Smooth muscle cell (in vitro differentiated cells): ENCODE data around the gene CXCL17. TPM values are rescaled to one million over a fixed set of nuclear protein-coding genes. Genes with fewer than 3 reads are reported as not detected.

Experiments
- DNase-seq: peaks from one replicate; lab custom pipeline; 2025; ENCODE audit not compliant: unreplicated experiment; lab: John Stamatoyannopoulos, UW
- H2AFZ ChIP-seq: fragments of 200-600 bp; sonication (generic); 2 replicates; pipeline ENCODE4 v1.6.0; 2016; ENCODE audit warnings: antibody characterized with exemption, low read depth, mild to moderate bottlenecking
- H3F3A ChIP-seq: fragments of 200-600 bp; sonication (generic); 2 replicates; pipeline ENCODE4 v1.6.0; 2017; ENCODE audit warnings: antibody characterized with exemption, low read depth
- H3K27ac ChIP-seq: fragments of 200-600 bp; sonication (generic); 2 replicates; pipeline ENCODE4 v1.5.1; 2016; ENCODE audit warnings: low read depth, mild to moderate bottlenecking
- H3K27me3 ChIP-seq: fragments of 200-600 bp; sonication (generic); 2 replicates; pipeline ENCODE4 v1.6.1; 2016; ENCODE audit warnings: low read depth, mild to moderate bottlenecking
- H3K36me3 ChIP-seq: fragments of 200-600 bp; sonication (generic); 2 replicates; pipeline ENCODE4 v1.5.1; 2016; ENCODE audit warnings: low read depth
- H3K4me1 ChIP-seq: fragments of 200-600 bp; sonication (generic); 2 replicates; pipeline ENCODE4 v1.5.1; 2016; ENCODE audit warnings: low read depth
- H3K4me2 ChIP-seq: fragments of 200-600 bp; sonication (generic); 2 replicates; pipeline ENCODE4 v1.6.0; 2016; ENCODE audit warnings: mild to moderate bottlenecking
- H3K4me3 ChIP-seq: fragments of 200-600 bp; sonication (generic); 2 replicates; pipeline ENCODE4 v1.5.1; 2016; ENCODE audit warnings: mild to moderate bottlenecking
- H3K79me2 ChIP-seq: fragments of 200-600 bp; sonication (generic); 2 replicates; pipeline ENCODE4 v1.6.0; 2016; ENCODE audit warnings: low read depth, mild to moderate bottlenecking
- H3K9ac ChIP-seq: fragments of 200-600 bp; sonication (generic); 2 replicates; pipeline ENCODE4 v1.6.0; 2016; ENCODE audit warnings: low read depth
- H3K9me3 ChIP-seq: fragments of 200-600 bp; sonication (generic); replicated peaks from 2 replicates; pipeline ENCODE4 v1.5.1; 2016; ENCODE audit warnings: low read depth
- H4K20me1 ChIP-seq: fragments of 200-600 bp; sonication (generic); 2 replicates; pipeline ENCODE4 v1.6.0; 2016; ENCODE audit warnings: low read depth
- CTCF ChIP-seq: fragments of 200-600 bp; sonication (generic); IDR thresholded peaks from 2 replicates; pipeline ENCODE4 v1.5.1; 2017; ENCODE audit warnings: borderline replicate concordance, mild to moderate bottlenecking, antibody characterized with exemption; ENCODE audit not compliant: insufficient read depth, poor library complexity, severe bottlenecking
- WGBS: methylation state at CpG from one replicate; pipeline ENCODE4 v1.1.7; 2016; ENCODE audit warnings: low lambda C conversion rate; 5-methylcytosine and 5-hydroxymethylcytosine counted together
- polyA plus RNA-seq: library from polyadenylated mRNA; unstranded; fragments of >200 nt; fragmentation: Nextera tagmentation; extraction: Ambion mirVana; gene quantifications from 2 replicates; pipeline ENCODE4 v1.2.1, GENCODE V29; 2016
- total RNA-seq: library from RNA; depleted of rRNA; stranded (reverse); fragments of >200 nt; gene quantifications from 2 replicates; pipeline ENCODE4 v1.2.3, GENCODE V29; 2014

CXCL17 gene
- total and polyA plus RNA-seq, 2 experiments from 2014 or later: not detected

- Histone ChIP-seq H3K4me3 (peak overlapping the region; percentile 54), H2AFZ (peak overlapping the region; percentile 71), H3K9ac (peak overlapping the region; percentile 63), H3K9me3 (no peaks in the 10 kb centered on the region), H3F3A (no peaks in the 10 kb centered on the region), H3K27ac (peak overlapping the region; percentile 34), H3K79me2 (no peaks in the 10 kb centered on the region), H4K20me1 (no peaks in the 10 kb centered on the region), H3K36me3 (no peaks in the 10 kb centered on the region), H3K27me3 (no peaks in the 10 kb centered on the region), H3K4me2 (peak overlapping the region; percentile 83), H3K4me1 (peaks cover 12% of the 10 kb centered on the region)
- DNase-seq: no peak
- WGBS: 28% methylated on average over 25 of the region's 25 CpGs
- TF ChIP-seq CTCF: no peak
Measured at GRCh38 chr19:42397263-42398166, 45.2 kb downstream of the CXCL17 start.

- Histone ChIP-seq H4K20me1 (no peaks in the 10 kb centered on the region), H3K79me2 (no peaks in the 10 kb centered on the region), H3K27me3 (peaks cover 5% of the 10 kb centered on the region), H3K4me1 (peaks cover 12% of the 10 kb centered on the region), H3K9ac (peak overlapping the region; percentile 81), H3K4me3 (peak overlapping the region; percentile 54), H3K9me3 (no peaks in the 10 kb centered on the region), H3K36me3 (no peaks in the 10 kb centered on the region), H2AFZ (peak overlapping the region; percentile 85), H3F3A (no peaks in the 10 kb centered on the region), H3K4me2 (peak overlapping the region; percentile 85), H3K27ac (peak overlapping the region; percentile 81)
- 4% methylated on average over 39 of the region's 42 CpGs for WGBS
- TF ChIP-seq CTCF: no peak
- peak; percentile 93 for DNase-seq
Measured at GRCh38 chr19:42396381-42397262, 46.1 kb downstream of the CXCL17 start.

GRCh38 chr19:42394751-42395150 is 48.0 kb downstream of the CXCL17 start:
- no peak overlapping the region for H2AFZ ChIP-seq
- H4K20me1 ChIP-seq: no peaks in the 10 kb centered on the region
- H3K4me2 ChIP-seq: no peak overlapping the region
- WGBS: 89% methylated on average over 8 of the region's 8 CpGs
- H3K27ac ChIP-seq: no peak overlapping the region
- peaks cover 12% of the 10 kb centered on the region for H3K4me1 ChIP-seq
- no peaks in the 10 kb centered on the region for H3K36me3 ChIP-seq
- no peaks in the 10 kb centered on the region for H3K9me3 ChIP-seq
- peaks cover 23% of the 10 kb centered on the region for H3K27me3 ChIP-seq
- H3K4me3 ChIP-seq: no peak overlapping the region
- no peak overlapping the region for H3K9ac ChIP-seq
- no peaks in the 10 kb centered on the region for H3F3A ChIP-seq
- H3K79me2 ChIP-seq: no peaks in the 10 kb centered on the region
- no peak for TF ChIP-seq CTCF
- DNase-seq: no peak
